ENCODE results near the gene PTPRN2. TPM values are rescaled to one million over a fixed set of nuclear protein-coding genes. Genes with fewer than 3 reads are reported as not detected.
"Not testable (repeated sequence)": the region's sequence is repeated elsewhere in the genome, so short reads cannot be mapped to it uniquely, and the experiment has no call there.

PTPRN2 gene
- polyA plus RNA-seq, 1 experiment = 0.02 TPM

DNA sequence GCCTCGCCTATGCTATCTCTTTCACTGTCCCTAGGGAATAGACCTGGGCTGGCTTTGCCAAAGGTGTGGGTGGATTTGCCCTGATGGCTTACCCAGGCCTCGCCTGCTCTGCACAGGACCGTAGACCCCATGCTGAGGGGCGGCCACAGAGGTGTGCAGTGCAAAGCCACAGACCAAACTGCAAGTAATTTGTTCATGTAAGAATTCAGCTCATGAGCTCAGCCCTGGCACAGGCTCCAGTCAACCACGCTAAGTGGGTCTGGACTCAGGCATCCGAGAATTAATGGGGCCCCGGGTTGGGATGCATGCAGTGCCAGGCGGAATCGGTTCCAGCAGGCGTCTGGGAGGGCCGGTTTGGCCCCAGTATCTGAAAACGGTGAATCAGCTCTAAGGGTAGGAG, 805.6 kb downstream of the PTPRN2 start:
- TF ChIP-seq, protein P1, sequence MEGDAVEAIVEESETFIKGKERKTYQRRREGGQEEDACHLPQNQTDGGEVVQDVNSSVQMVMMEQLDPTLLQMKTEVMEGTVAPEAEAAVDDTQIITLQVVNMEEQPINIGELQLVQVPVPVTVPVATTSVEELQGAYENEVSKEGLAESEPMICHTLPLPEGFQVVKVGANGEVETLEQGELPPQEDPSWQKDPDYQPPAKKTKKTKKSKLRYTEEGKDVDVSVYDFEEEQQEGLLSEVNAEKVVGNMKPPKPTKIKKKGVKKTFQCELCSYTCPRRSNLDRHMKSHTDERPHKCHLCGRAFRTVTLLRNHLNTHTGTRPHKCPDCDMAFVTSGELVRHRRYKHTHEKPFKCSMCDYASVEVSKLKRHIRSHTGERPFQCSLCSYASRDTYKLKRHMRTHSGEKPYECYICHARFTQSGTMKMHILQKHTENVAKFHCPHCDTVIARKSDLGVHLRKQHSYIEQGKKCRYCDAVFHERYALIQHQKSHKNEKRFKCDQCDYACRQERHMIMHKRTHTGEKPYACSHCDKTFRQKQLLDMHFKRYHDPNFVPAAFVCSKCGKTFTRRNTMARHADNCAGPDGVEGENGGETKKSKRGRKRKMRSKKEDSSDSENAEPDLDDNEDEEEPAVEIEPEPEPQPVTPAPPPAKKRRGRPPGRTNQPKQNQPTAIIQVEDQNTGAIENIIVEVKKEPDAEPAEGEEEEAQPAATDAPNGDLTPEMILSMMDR (IDR thresholded peaks at IDR 0.05; ENCODE audit: low read depth, low read length) = no peak
- ChIA-PET CTCF (no interaction called here), POLR2A (no interaction called here)
- H3K27me3 ChIP-seq (ENCODE audit: control insufficient read depth, insufficient read depth, low read length) = no peaks in the 10 kb centered on the region
- no peak for DNase-seq (ENCODE audit: low read depth, low spot score)
- peaks cover 92% of the 10 kb centered on the region for H3K9me3 ChIP-seq (ENCODE audit: control insufficient read depth, insufficient read depth, low read length)
- no peak overlapping the region for H3K27ac ChIP-seq (ENCODE audit: low read depth, low read length)
- no peak overlapping the region for H3K4me3 ChIP-seq (ENCODE audit: low read depth, low read length)

DNA sequence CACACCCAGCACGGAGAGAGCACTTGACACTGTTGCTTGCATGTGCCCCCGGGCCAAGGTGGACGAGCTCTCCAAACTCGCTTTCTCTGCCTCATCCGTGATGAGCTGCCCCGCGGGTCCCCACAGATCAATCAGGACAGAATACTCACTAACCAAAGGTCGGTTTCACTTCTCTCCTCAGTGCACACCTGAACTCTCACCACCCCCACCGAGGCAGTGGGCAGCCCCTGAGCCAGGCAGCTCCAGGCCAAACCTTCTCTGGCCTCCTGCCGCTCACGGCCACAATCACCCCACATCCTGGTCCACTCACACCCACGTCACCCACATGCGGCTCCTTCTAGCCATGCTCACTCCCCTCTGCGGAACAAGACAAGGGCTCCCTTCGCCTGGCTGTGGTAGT, 806.9 kb downstream of the PTPRN2 start:
- TF ChIP-seq, protein P1 (IDR thresholded peaks at IDR 0.05; ENCODE audit: low read depth, low read length) = no peak
- DNase-seq (ENCODE audit: low read depth, low spot score) = no peak
- Histone ChIP-seq H3K4me3 (ENCODE audit: low read depth, low read length) (no peak overlapping the region), H3K27ac (ENCODE audit: low read depth, low read length) (no peak overlapping the region), H3K27me3 (ENCODE audit: control insufficient read depth, insufficient read depth, low read length) (no peaks in the 10 kb centered on the region), H3K9me3 (ENCODE audit: control insufficient read depth, insufficient read depth, low read length) (peaks cover 91% of the 10 kb centered on the region)
- ChIA-PET CTCF (no interaction called here), POLR2A (no interaction called here)

DNA sequence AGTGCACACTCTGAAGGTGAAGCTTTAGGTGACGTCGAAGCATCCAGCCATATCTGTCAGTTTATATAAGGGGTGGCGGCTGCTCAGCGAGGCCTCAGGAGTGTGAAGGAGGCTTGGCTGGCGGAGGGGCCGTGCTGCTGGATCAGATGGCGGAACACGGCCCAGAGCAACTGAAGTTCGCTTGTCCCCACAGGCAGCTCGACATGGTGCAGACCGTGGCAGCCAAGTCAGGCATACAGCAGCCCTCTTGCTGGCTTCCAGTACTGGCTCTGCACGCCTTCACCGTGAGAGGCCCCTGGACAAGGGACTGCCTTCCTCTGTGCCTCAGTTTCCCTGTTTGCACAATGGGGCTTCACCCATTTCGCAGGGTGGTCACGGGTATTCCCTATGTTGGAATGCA, 807.3 kb downstream of the PTPRN2 start:
- CTCF ChIA-PET = no interaction called here
- H3K27me3 ChIP-seq (ENCODE audit: control insufficient read depth, insufficient read depth, low read length) = no peaks in the 10 kb centered on the region
- H3K4me3 ChIP-seq (ENCODE audit: low read depth, low read length) = no peak overlapping the region
- peaks cover 91% of the 10 kb centered on the region for H3K9me3 ChIP-seq (ENCODE audit: control insufficient read depth, insufficient read depth, low read length)
- POLR2A ChIA-PET = no interaction called here
- TF ChIP-seq, protein P1 (IDR thresholded peaks at IDR 0.05; ENCODE audit: low read depth, low read length) = no peak
- no peak overlapping the region for H3K27ac ChIP-seq (ENCODE audit: low read depth, low read length)
- DNase-seq (ENCODE audit: low read depth, low spot score) = no peak

DNA sequence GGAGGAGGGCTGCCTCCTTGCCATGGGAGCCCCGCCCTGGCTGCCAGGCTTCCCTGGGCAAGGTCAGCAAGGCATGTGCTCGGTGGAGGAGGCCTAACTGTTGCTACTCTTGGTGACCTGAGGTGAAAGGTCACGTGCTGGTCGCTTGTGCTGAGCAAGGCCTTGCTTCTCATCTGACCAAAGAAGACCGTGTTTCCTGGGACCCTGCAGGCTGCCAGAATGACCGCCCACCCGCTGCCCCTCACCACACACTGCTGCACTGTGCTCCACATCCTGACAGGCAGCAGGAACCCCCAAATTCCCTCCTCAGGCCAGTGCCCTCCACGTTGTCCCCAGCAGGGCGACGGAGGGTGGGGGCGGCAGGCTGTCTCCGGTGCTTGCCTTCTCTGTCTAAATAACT, 808.4 kb downstream of the PTPRN2 start:
- Histone ChIP-seq H3K27me3 (ENCODE audit: control insufficient read depth, insufficient read depth, low read length) (no peaks in the 10 kb centered on the region), H3K9me3 (ENCODE audit: control insufficient read depth, insufficient read depth, low read length) (peaks cover 91% of the 10 kb centered on the region), H3K4me3 (ENCODE audit: low read depth, low read length) (no peak overlapping the region), H3K27ac (ENCODE audit: low read depth, low read length) (no peak overlapping the region)
- CTCF ChIA-PET = no interaction called here
- POLR2A ChIA-PET = no interaction called here
- no peak for DNase-seq (ENCODE audit: low read depth, low spot score)
- TF ChIP-seq, protein P1 (IDR thresholded peaks at IDR 0.05; ENCODE audit: low read depth, low read length) = no peak

DNA sequence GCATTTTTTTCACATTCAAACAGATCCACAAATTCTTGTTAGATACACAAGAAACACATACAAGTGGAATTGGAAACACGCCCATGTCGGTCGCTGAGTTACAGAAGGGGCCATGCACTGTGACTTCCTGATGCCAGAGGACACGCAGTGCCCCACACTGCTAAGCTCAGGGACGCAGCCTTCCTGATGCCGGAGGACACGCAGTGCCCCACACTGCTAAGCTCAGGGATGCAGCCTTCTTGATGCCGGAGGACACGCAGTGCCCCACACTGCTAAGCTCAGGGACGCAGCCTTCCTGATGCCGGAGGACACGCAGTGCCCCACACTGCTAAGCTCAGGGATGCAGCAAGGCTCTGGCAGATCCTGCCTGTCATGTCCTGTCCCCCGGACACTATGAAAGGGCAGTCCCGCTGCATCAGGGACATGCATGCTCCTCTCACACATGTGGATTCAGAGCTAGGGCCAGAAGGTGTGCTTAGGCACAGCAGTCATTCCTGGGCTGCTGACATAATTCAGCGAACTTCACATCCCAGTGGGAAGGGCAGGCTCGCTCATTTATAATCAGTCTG, 810.3 kb downstream of the PTPRN2 start:
- DNase-seq (ENCODE audit: low read depth, low spot score); H3K27me3 ChIP-seq (ENCODE audit: control insufficient read depth, insufficient read depth, low read length); H3K4me3 ChIP-seq (ENCODE audit: low read depth, low read length); H3K27ac ChIP-seq (ENCODE audit: low read depth, low read length); CTCF ChIA-PET; POLR2A ChIA-PET: not testable (repeated sequence)
- H3K9me3 ChIP-seq (ENCODE audit: control insufficient read depth, insufficient read depth, low read length) = peaks cover 92% of the 10 kb centered on the region
